Calu3 (cell line): ENCODE results near the gene RBM33. TPM values are rescaled to one million over a fixed set of nuclear protein-coding genes. Genes with fewer than 3 reads are reported as not detected.

ENCODE experiments used
- BruUV-seq: library from RNA; stranded (reverse); fragments of 400-500 nt; replicated peaks from 2 replicates; lab custom pipeline; 2021; lab: Mats Ljungman, UMichigan
- CTCF ChIA-PET: fragments of 300-600 bp; sonication (Branson Sonifier 250); formaldehyde crosslinking; loops from one replicate; lab custom pipeline; 2022; ENCODE audit warnings: antibody characterized with exemption; lab: Charles Lee
- DNase-seq: peaks from one replicate; pipeline ENCODE4 v3.0.0; 2022
- H3K27ac Mint-ChIP-seq: one replicate; pipeline ENCODE4 v1.8.0; 2022; ENCODE audit warnings: mixed read lengths; ENCODE audit not compliant: unreplicated experiment
- H3K27me3 Mint-ChIP-seq: one replicate; pipeline ENCODE4 v1.8.0; 2022; ENCODE audit warnings: mixed read lengths; ENCODE audit not compliant: unreplicated experiment
- H3K36me3 Mint-ChIP-seq: one replicate; pipeline ENCODE4 v1.8.0; 2022; ENCODE audit warnings: mild to moderate bottlenecking, moderate library complexity, mixed read lengths; ENCODE audit not compliant: insufficient read depth, unreplicated experiment
- H3K4me1 Mint-ChIP-seq: one replicate; pipeline ENCODE4 v1.8.0; 2022; ENCODE audit warnings: mild to moderate bottlenecking, low read depth, mixed read lengths; ENCODE audit not compliant: unreplicated experiment
- H3K4me3 Mint-ChIP-seq: one replicate; pipeline ENCODE4 v1.8.0; 2022; ENCODE audit warnings: mild to moderate bottlenecking, low read depth, moderate library complexity, mixed read lengths; ENCODE audit not compliant: unreplicated experiment
- H3K9me3 Mint-ChIP-seq: one replicate; pipeline ENCODE4 v1.8.0; 2022; ENCODE audit warnings: low read depth, mixed read lengths; ENCODE audit not compliant: unreplicated experiment
- intact Hi-C: fragments of 100-400 bp; cut with micrococcal nuclease; formaldehyde crosslinking; loops from one replicate; pipeline ENCODE4 v1.10.0; 2022; ENCODE audit not compliant: unreplicated experiment
- total RNA-seq: library from RNA; stranded (reverse); gene quantifications from 2 replicates; pipeline ENCODE4 v1.2.3, GENCODE V29; 2022
- TF ChIP-seq, protein P1 (sequence below): fragments of 200-600 bp; IDR thresholded peaks from one replicate; pipeline ENCODE4 v1.8.0; 2022; ENCODE audit warnings: antibody characterized with exemption; ENCODE audit not compliant: unreplicated experiment

RBM33 gene
- total RNA-seq, 1 experiment from 2014 or later, result 82.9 TPM

GRCh38 chr7:155776606-155777005 is 132.1 kb downstream of the RBM33 start:
- CTCF ChIA-PET, result no interaction called here
- TF ChIP-seq, protein P1, sequence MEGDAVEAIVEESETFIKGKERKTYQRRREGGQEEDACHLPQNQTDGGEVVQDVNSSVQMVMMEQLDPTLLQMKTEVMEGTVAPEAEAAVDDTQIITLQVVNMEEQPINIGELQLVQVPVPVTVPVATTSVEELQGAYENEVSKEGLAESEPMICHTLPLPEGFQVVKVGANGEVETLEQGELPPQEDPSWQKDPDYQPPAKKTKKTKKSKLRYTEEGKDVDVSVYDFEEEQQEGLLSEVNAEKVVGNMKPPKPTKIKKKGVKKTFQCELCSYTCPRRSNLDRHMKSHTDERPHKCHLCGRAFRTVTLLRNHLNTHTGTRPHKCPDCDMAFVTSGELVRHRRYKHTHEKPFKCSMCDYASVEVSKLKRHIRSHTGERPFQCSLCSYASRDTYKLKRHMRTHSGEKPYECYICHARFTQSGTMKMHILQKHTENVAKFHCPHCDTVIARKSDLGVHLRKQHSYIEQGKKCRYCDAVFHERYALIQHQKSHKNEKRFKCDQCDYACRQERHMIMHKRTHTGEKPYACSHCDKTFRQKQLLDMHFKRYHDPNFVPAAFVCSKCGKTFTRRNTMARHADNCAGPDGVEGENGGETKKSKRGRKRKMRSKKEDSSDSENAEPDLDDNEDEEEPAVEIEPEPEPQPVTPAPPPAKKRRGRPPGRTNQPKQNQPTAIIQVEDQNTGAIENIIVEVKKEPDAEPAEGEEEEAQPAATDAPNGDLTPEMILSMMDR, result no peak
- H3K4me1 Mint-ChIP-seq, result no peaks in the 10 kb centered on the region
- no peaks in the 10 kb centered on the region for H3K27me3 Mint-ChIP-seq
- no peaks in the 10 kb centered on the region for H3K9me3 Mint-ChIP-seq
- H3K4me3 Mint-ChIP-seq, result no peak overlapping the region
- peaks cover 30% of the 10 kb centered on the region for H3K36me3 Mint-ChIP-seq
- no TSS peak for BruUV-seq
- DNase-seq, result no peak
- no peak overlapping the region for H3K27ac Mint-ChIP-seq
- intact Hi-C loops, result no loop called here

- BruUV-seq, result no TSS peak
- Mint-ChIP-seq H3K4me1 (no peaks in the 10 kb centered on the region), H3K27me3 (no peaks in the 10 kb centered on the region), H3K4me3 (no peak overlapping the region), H3K9me3 (no peaks in the 10 kb centered on the region), H3K27ac (no peak overlapping the region), H3K36me3 (peaks cover 38% of the 10 kb centered on the region)
- TF ChIP-seq, protein P1, result no peak
- DNase-seq, result no peak
- CTCF ChIA-PET, result no interaction called here
- intact Hi-C loops, result no loop called here
Observed at GRCh38 chr7:155778349-155778748, 133.9 kb downstream of the RBM33 start.

- H3K27ac Mint-ChIP-seq, result peak overlapping the region; percentile 28
- CTCF ChIA-PET, result no interaction called here
- DNase-seq, result no peak
- TF ChIP-seq, protein P1, result no peak
- H3K4me3 Mint-ChIP-seq, result no peak overlapping the region
- H3K27me3 Mint-ChIP-seq, result no peaks in the 10 kb centered on the region
- peaks cover 34% of the 10 kb centered on the region for H3K36me3 Mint-ChIP-seq
- intact Hi-C loops, result no loop called here
- BruUV-seq, result no TSS peak
- H3K9me3 Mint-ChIP-seq, result no peaks in the 10 kb centered on the region
- H3K4me1 Mint-ChIP-seq, result no peaks in the 10 kb centered on the region
Observed at GRCh38 chr7:155780884-155781283, 136.4 kb downstream of the RBM33 start.

- no peaks in the 10 kb centered on the region for H3K9me3 Mint-ChIP-seq
- H3K4me1 Mint-ChIP-seq, result no peaks in the 10 kb centered on the region
- intact Hi-C loops, result no loop called here
- no TSS peak for BruUV-seq
- H3K27me3 Mint-ChIP-seq, result no peaks in the 10 kb centered on the region
- H3K4me3 Mint-ChIP-seq, result no peak overlapping the region
- DNase-seq, result no peak
- peaks cover 33% of the 10 kb centered on the region for H3K36me3 Mint-ChIP-seq
- CTCF ChIA-PET, result no interaction called here
- TF ChIP-seq, protein P1, result no peak
- H3K27ac Mint-ChIP-seq, result no peak overlapping the region
Observed at GRCh38 chr7:155781433-155781832, 137.0 kb downstream of the RBM33 start.
